GM18909 (cell line): Measurements from ENCODE around the gene HEATR5B.

Experiments used
- ATAC-seq: cut with Tn5 transposase; IDR thresholded peaks from one replicate; pipeline ENCODE4 v1.9.1; 2021; ENCODE audit warnings: mild to moderate bottlenecking; ENCODE audit not compliant: unreplicated experiment, poor library complexity

Gene HEATR5B

GRCh38 chr2:37083873-37084794 lies at the start of gene HEATR5B, which contains the start of gene GPATCH11:
TSS of gene HEATR5B (minus strand) at chr2:37084372. CDS start at chr2:37083414, 958 bp downstream.
TSS of gene GPATCH11 (plus strand) at chr2:37084518. CDS start at chr2:37088382, 3,864 bp downstream.
- ATAC-seq = peak; percentile 88

- no peak for ATAC-seq
These were observed 48.7 kb upstream of the HEATR5B start for GRCh38 chr2:37132914-37133313.

- ATAC-seq = no peak
These were observed 41.2 kb upstream of the HEATR5B start for GRCh38 chr2:37125416-37125815.

GRCh38 chr2:37119157-37119556 lies 35.0 kb upstream of the HEATR5B start:
- ATAC-seq = no peak

GRCh38 chr2:37117566-37117965 lies 33.4 kb upstream of the HEATR5B start:
- ATAC-seq = no peak

GRCh38 chr2:37111958-37112357 lies 27.8 kb upstream of the HEATR5B start:
- no peak for ATAC-seq

- no peak for ATAC-seq
These were observed 26.4 kb upstream of the HEATR5B start for GRCh38 chr2:37110306-37111212.

GRCh38 chr2:37109523-37109922 lies 25.4 kb upstream of the HEATR5B start:
- no peak for ATAC-seq

GRCh38 chr2:37105150-37105549 lies 21.0 kb upstream of the HEATR5B start:
- no peak for ATAC-seq

GRCh38 chr2:37104178-37104577 lies 20.0 kb upstream of the HEATR5B start:
- ATAC-seq = no peak

- ATAC-seq = no peak
These were observed 18.4 kb upstream of the HEATR5B start for GRCh38 chr2:37102588-37102987.

GRCh38 chr2:37100054-37100453 lies 15.9 kb upstream of the HEATR5B start:
- ATAC-seq = no peak

GRCh38 chr2:37098416-37099118 lies 14.4 kb upstream of the HEATR5B start:
- ATAC-seq = no peak

GRCh38 chr2:37096568-37096967 lies 12.4 kb upstream of the HEATR5B start:
- ATAC-seq = no peak

- peak; percentile 50 for ATAC-seq
These were observed 7.7 kb upstream of the HEATR5B start for GRCh38 chr2:37091873-37092272.

GRCh38 chr2:37090019-37090477 lies 5.9 kb upstream of the HEATR5B start:
- ATAC-seq = peak; percentile 90

- no peak for ATAC-seq
These were observed 1.6 kb upstream of the HEATR5B start for GRCh38 chr2:37085731-37086147.

- ATAC-seq = no peak
These were observed 625 bp upstream of the HEATR5B start for GRCh38 chr2:37084797-37085196.

- no peak for ATAC-seq
These were observed 3.5 kb downstream of the HEATR5B start for GRCh38 chr2:37080689-37081088.

- ATAC-seq = no peak
These were observed 3.9 kb downstream of the HEATR5B start for GRCh38 chr2:37080266-37080665.
